ENCODE results near the gene APOBEC3G.
A peak's percentile ranks its signal among the peaks of the same experiment; 100 is the strongest.

APOBEC3G gene

DNA sequence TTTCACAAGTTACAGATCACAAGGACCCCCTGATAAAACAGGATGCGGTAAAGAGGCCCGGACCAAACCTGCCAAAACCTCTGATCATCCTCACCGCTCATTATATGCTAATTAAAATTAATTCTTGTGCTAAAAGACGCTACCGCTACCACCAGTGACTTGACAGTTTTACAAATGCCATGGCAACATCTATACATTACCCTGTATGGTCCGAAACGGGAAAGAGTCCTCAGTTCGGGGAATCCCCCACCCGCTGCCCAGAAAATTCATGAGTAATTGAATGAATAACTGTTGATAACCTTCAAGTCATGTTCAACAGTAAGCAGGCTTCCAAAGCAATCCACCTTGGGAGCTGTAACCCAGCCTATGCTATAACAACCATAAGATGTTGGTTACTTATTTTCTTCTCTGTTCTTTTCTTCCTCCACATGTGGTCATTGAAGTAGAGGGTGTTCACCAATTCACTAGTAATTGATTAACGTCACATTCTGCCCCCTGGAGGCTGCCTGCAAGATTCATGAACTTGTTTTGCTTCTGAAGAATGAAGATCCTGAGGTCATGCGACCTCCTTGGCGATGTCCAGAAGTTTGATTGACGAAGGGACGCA, 40.6 kb downstream of the APOBEC3G start:
- TF ChIP-seq, protein P1, sequence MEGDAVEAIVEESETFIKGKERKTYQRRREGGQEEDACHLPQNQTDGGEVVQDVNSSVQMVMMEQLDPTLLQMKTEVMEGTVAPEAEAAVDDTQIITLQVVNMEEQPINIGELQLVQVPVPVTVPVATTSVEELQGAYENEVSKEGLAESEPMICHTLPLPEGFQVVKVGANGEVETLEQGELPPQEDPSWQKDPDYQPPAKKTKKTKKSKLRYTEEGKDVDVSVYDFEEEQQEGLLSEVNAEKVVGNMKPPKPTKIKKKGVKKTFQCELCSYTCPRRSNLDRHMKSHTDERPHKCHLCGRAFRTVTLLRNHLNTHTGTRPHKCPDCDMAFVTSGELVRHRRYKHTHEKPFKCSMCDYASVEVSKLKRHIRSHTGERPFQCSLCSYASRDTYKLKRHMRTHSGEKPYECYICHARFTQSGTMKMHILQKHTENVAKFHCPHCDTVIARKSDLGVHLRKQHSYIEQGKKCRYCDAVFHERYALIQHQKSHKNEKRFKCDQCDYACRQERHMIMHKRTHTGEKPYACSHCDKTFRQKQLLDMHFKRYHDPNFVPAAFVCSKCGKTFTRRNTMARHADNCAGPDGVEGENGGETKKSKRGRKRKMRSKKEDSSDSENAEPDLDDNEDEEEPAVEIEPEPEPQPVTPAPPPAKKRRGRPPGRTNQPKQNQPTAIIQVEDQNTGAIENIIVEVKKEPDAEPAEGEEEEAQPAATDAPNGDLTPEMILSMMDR (IDR thresholded peaks at IDR 0.05; ENCODE audit: borderline replicate concordance, insufficient read depth, low read depth, low read length): peak; percentile 66
- H3K4me3 ChIP-seq (ENCODE audit: low read depth, low read length): no peak overlapping the region

- H3K4me3 ChIP-seq (ENCODE audit: low read depth, low read length): no peak overlapping the region
- TF ChIP-seq, protein P1 (IDR thresholded peaks at IDR 0.05; ENCODE audit: borderline replicate concordance, insufficient read depth, low read depth, low read length): no peak
These were observed 43.9 kb downstream of the APOBEC3G start for GRCh38 chr22:39120983-39121382.

DNA sequence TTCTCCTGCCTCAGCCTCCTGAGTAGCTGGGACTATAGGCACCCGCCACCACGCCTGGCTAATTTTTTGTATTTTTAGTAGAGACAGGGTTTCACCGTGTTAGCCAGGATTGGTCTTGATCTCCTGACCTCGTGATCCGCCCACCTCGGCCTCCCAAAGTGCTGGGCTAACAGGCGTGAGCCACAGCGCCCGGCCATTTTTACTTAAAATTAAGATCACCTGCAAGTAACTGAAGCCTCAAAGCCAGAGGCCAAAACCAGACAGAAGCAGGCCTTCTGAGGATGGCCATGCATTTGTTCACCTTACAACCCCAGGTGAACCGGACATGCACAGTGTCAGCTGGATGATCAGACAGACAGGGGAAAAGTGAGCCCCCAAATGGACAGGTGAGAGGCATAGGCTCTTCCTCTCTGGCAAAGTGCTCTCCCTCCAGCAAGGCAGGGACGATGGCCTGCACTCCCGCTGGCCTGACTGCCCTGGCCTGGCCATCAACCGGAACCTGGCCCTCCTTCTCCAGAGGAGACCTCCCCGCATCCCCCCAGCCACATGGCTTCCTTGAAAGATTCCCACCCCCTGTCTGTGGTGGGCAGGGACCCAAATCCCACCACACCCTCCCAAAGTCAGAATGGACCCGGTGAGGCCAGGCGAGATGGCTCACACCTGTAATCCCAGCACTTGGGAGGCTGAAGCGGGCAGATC, 45.8 kb downstream of the APOBEC3G start:
- TF ChIP-seq, protein P1 (IDR thresholded peaks at IDR 0.05; ENCODE audit: borderline replicate concordance, insufficient read depth, low read depth, low read length): no peak

DNA sequence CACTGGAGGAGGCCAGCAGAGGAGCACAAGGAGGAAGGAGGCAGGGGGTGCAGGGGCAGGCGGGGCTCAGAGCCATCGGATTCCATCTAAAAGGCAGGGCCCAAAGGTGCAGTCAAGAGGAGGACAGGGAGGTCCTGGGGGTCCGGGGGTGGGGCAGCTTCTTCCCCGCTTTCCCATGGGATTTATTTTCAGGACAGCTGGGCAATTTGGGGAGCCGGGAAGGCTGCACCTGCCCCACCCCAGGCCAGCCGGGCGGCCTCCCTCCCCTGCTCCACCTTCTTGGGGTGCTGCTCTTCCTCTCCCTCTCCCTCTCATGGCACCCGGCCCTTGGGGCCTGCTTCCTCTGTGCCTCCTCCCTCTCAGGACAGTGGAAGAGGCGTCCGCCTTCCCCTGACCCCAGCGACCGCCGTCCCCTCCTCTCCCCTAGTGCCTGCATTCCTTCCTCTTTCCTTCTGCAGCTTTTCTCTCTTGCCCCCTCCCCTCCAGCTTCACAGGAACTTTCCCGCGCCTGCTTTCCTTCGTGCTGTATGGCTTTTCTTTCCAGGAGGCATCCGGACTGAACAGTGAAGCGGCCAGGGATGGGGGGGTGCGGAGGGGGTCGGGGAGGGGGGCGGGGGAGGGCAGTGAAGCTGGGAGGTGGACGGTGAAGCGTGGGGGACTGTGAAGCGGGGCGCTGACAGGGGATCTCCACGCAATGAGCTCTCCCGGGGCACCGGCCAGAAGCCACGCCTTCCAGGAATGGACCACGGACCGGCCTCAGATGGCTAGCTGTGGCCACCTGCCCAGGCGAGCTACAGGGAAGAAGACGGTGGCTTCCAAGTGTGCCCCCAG, 46.9 kb downstream of the APOBEC3G start:
- TF ChIP-seq, protein P1 (IDR thresholded peaks at IDR 0.05; ENCODE audit: borderline replicate concordance, insufficient read depth, low read depth, low read length): no peak
- H3K4me3 ChIP-seq (ENCODE audit: low read depth, low read length): no peak overlapping the region

More for the DNA sequence above, 45.8 kb downstream of the APOBEC3G start:
- no peak overlapping the region for H3K4me3 ChIP-seq (ENCODE audit: low read depth, low read length)

DNA sequence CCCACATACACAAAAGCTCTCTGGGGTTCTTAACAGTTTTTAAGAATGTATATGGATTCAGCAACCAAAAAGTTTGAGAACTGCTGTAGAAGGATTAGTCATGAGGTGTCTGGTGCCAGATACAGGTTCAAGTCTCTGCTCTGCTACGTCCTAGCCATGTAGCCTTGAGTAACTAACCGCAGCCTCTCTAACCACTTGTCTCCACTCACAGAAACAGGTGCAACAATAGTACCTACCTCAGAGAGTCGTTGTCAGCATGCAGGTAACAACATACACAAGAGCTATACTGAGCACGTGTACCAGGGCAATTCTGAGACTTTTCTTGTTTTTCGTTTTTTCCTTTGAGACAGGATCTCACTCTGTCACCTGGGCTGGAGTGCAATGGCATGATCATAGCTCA, 48.5 kb downstream of the APOBEC3G start:
- no peak overlapping the region for H3K4me3 ChIP-seq (ENCODE audit: low read depth, low read length)
- TF ChIP-seq, protein P1 (IDR thresholded peaks at IDR 0.05; ENCODE audit: borderline replicate concordance, insufficient read depth, low read depth, low read length): no peak

DNA sequence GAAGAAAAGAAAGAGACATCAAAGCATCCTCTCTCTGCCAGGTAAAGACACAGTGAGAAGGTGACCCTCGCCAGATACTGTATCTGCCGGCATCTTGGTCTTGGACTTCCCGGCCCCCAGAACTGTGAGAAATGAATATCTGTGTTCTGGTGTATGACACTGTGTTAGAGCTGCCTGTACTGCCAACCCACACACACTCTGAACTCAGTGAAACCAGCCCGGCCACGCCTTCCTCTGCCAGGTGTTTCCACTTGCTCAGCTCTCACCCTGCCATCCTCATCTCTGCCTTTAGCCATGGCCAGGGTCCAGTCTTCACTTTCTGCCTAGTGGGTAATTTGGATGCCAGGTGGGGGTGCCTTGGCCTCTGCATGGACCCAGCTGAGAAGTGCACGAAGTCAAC, 51.4 kb downstream of the APOBEC3G start:
- no peak overlapping the region for H3K4me3 ChIP-seq (ENCODE audit: low read depth, low read length)
- TF ChIP-seq, protein P1 (IDR thresholded peaks at IDR 0.05; ENCODE audit: borderline replicate concordance, insufficient read depth, low read depth, low read length): no peak
